Thyroid gland (tissue), 4 donors: Measurements from ENCODE around the gene HHIPL1. TPM values are rescaled to one million over a fixed set of nuclear protein-coding genes. Genes with fewer than 3 reads are reported as not detected.

ENCODE experiments used
- DNase-seq, 2 donors: peaks; one replicate each; pipeline ENCODE4 v3.0.0-alpha.2; 2019
- H3K27ac ChIP-seq, 3 donors: fragments of 200-600 bp; sonication (generic); 1 replicate in 2 of 3; 2 replicates in 1 of 3; pipeline ENCODE4 v1.5.1; 2016 to 2019; ENCODE audit warnings: mild to moderate bottlenecking in 1 of 3, moderate library complexity in 1 of 3
- H3K27me3 ChIP-seq: fragments of 200-600 bp; sonication (generic); one replicate; pipeline ENCODE4 v1.5.1; 2019
- H3K36me3 ChIP-seq, 2 donors: fragments of 200-600 bp; sonication (generic); one replicate each; pipeline ENCODE4 v1.5.1; 2016 to 2019
- H3K4me1 ChIP-seq, 2 donors: fragments of 200-600 bp; sonication (generic); one replicate each; pipeline ENCODE4 v1.5.1; 2017 to 2019
- H3K4me3 ChIP-seq, 3 donors: fragments of 200-600 bp; sonication (generic); replicated peaks in 1 of 3; 1 replicate in 2 of 3; 2 replicates in 1 of 3; pipeline ENCODE4 v1.5.1; 2016; ENCODE audit warnings: mild to moderate bottlenecking in 1 of 3
- H3K9me3 ChIP-seq: fragments of 200-600 bp; sonication (generic); one replicate; pipeline ENCODE4 v1.5.1; 2017
- POLR2A ChIP-seq, 2 donors: fragments of 450-650 bp; IDR thresholded peaks; one replicate each; pipeline ENCODE4 v1.6.1; 2017; ENCODE audit warnings: antibody characterized with exemption in 2 of 2, mild to moderate bottlenecking in 2 of 2, moderate library complexity in 1 of 2
- WGBS, 2 donors: methylation state at CpG; one replicate each; pipeline ENCODE4 v1.1.5; 2017; 5-methylcytosine and 5-hydroxymethylcytosine counted together
- intact Hi-C: fragments of 100-400 bp; cut with DNase I; formaldehyde crosslinking; loops from one replicate; pipeline ENCODE4 v1.15.1; 2023
- total RNA-seq, 4 donors: library from RNA; depleted of rRNA; stranded (reverse); fragments of >200 nt; gene quantifications; one replicate each; pipeline ENCODE4 v1.2.3, GENCODE V29; 2016
- TF ChIP-seq, protein P1 (sequence below), 6 experiments: fragments of 200-600 bp in 3 of 6; fragments of 450-650 bp in 3 of 6; sonication (generic) in 3 of 6; IDR thresholded peaks; one replicate each; pipeline ENCODE4 v1.5.1; 2016 to 2019; ENCODE audit warnings: antibody characterized with exemption in 6 of 6, mild to moderate bottlenecking in 2 of 6, inconsistent platforms in 1 of 6, moderate library complexity in 1 of 6

Gene HHIPL1
- total RNA-seq, 4 donors from 2014 or later = 0.98 to 2.7 (median 1.1) TPM

DNA sequence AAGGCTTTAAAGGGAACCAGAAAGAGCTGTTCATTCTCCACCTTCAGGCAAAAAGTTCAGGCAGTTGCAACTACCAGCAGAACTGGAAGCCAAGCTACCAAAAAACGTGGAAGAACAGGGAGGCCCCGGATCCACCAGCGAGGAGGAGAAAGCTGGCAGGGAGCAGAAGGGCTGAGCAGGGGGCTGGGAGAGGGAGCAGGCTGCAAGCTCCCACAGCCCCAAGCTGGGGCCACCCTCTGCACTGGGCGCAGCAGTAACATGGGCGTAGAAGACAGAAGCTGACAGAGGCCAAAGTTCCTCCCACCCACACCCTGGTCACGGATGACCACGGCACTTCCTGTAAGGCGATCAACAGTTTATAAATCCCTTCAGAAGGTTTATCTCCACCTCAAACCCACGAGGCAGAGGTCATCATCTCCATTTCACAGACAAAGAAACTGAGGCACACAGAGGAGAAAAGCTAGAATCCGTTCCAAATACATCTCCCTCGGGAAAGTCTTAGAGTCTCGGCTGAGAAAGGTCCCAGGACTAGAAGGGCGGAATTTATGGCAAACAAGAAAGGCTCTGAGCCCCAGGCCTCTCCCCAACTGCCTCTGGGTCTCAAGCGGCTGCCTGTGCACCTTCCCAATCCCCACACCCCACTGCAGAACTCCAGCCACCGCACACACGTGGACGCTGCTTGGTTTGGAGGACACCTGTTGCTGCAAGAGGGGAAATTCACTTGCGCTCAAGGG, 42.7 kb upstream of the HHIPL1 start:
- H3K36me3 ChIP-seq = no peaks in the 10 kb centered on the region
- H3K9me3 ChIP-seq = no peaks in the 10 kb centered on the region
- H3K27ac ChIP-seq = peak overlapping the region; percentile 77 to 88 (median 87)
- peaks cover 24 to 48% of the 10 kb centered on the region in 2 donors for H3K4me1 ChIP-seq
- no peak for TF ChIP-seq POLR2A (IDR thresholded peaks at IDR 0.05)
- TF ChIP-seq, protein P1, sequence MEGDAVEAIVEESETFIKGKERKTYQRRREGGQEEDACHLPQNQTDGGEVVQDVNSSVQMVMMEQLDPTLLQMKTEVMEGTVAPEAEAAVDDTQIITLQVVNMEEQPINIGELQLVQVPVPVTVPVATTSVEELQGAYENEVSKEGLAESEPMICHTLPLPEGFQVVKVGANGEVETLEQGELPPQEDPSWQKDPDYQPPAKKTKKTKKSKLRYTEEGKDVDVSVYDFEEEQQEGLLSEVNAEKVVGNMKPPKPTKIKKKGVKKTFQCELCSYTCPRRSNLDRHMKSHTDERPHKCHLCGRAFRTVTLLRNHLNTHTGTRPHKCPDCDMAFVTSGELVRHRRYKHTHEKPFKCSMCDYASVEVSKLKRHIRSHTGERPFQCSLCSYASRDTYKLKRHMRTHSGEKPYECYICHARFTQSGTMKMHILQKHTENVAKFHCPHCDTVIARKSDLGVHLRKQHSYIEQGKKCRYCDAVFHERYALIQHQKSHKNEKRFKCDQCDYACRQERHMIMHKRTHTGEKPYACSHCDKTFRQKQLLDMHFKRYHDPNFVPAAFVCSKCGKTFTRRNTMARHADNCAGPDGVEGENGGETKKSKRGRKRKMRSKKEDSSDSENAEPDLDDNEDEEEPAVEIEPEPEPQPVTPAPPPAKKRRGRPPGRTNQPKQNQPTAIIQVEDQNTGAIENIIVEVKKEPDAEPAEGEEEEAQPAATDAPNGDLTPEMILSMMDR (IDR thresholded peaks at IDR 0.05) = peak in 1 of 6 experiments; percentile 6
- DNase-seq = peak; percentile 66 to 78
- peak overlapping the region in 2 of 3 donors; percentile 6 to 45 for H3K4me3 ChIP-seq
- WGBS, 2 donors = 21 to 31% methylated on average over 13 to 18 of the region's 18 CpGs
- intact Hi-C loops = loop anchor here (10.0 kb wide), 1 partner anchor 83 kb away; the partner anchor contains the start of gene CYP46A1
- no peaks in the 10 kb centered on the region for H3K27me3 ChIP-seq

DNA sequence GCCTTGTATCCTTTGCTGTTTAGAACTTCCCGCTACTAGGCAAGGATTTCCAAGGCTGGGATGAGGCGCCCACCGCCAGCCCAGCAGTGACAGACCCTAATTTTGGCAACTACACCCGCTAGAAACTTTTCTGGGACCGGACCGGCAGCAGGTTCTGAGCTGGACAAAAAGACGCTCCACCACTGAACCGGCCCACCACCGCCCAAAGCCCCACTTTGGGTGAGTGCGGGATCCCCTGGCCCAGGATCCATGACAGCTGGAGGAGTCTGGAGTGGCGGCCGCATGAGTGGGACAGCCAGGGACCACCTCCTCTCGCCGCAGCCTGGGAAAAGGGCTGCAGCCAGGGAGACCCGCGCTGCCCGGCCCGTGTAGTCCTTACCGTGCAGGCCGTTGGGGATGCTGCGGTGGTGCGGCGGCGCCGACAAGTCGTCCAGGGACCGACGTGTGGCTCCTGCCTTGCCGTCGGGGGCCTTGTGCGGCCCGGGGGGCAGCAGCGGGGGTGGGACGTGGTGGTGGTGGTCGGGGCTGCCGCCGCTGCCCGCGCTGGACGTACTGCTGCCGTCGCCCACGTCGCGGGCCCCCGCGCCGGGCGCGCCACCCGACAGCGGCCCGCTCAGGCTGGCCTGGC, 42.0 kb upstream of the HHIPL1 start:
- Histone ChIP-seq H3K9me3 (no peaks in the 10 kb centered on the region), H3K4me1 (peaks cover 24 to 48% of the 10 kb centered on the region in 2 donors), H3K27me3 (no peaks in the 10 kb centered on the region), H3K27ac (peak overlapping the region; percentile 45 to 88 (median 77)), H3K36me3 (no peaks in the 10 kb centered on the region), H3K4me3 (peak overlapping the region; percentile 4 to 45 (median 6))
- intact Hi-C loops = loop anchor here (10.0 kb wide), 1 partner anchor 82 kb away; the partner anchor contains the start of gene CYP46A1
- 36% methylated on average over 16 of the region's 53 CpGs; no CpG with 5 or more reads in 1 of the 2 donors for WGBS, 2 donors
- TF ChIP-seq POLR2A (IDR thresholded peaks at IDR 0.05) = no peak
- TF ChIP-seq, protein P1 (IDR thresholded peaks at IDR 0.05) = no peak
- DNase-seq = peak in 1 of 2 donors; percentile 19

DNA sequence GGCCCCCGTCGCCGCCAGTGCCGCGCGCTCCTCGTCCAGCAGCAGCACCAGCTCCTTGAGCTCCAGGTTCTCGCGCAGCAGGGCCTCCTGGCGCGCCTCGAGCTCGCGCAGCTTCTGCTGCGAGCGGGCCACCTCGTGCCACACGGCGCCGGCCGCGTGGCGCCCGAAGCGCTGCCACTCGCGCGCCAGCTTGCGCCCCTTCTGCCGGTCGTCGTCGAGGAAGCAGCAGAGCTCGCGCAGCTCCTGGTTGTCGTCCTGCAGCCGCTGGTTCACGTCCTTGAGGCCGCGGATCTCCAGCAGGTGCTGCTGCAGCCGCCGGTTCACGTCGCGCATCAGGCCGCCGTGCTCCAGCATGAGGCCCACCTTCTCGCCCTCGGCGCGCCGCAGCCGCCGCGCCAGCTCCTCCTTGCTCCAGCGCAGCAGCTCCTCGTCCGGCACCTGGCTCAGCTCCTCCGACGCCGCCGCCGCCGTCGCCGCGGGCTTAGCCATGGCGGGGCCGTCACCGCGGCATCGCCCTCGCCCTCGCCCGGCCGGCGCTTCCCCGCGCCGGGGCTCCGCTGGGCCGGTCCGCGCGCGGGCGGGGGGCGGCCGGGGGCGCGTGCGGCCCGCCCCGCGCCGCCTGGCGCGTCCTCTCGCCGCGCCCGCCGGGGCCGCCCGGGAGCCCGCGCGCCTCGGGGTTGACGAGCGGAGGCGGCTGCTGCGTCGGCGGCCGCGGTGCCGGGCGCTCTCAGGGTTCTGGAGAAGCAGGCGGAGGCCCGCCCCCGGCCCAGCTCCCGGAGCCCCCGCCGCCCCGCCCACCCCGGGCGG, 41.3 kb upstream of the HHIPL1 start, which contains the start of gene CCDC85C:
CCDC85C (minus strand) TSS at position 737 of the 807 bp plus-strand sequence; CDS start at position 489, 248 bp downstream.
- Histone ChIP-seq H3K27me3 (no peaks in the 10 kb centered on the region), H3K4me1 (peaks cover 24 to 47% of the 10 kb centered on the region in 2 donors), H3K27ac (peak within 1 kb of the TSS; percentile 64 to 87 (median 77)), H3K4me3 (peak within 1 kb of the TSS; percentile 25 to 69 (median 52)), H3K9me3 (no peaks in the 10 kb centered on the region), H3K36me3 (no peaks in the 10 kb centered on the region)
- DNase-seq = peak; percentile 43 to 48
- TF ChIP-seq, protein P1 (IDR thresholded peaks at IDR 0.05) = no peak
- TF ChIP-seq POLR2A (IDR thresholded peaks at IDR 0.05) = peak in 1 of 2 donors; percentile 62
- intact Hi-C loops = loop anchor here (10.0 kb wide), 1 partner anchor 81 kb away; the partner anchor contains the start of gene CYP46A1
- WGBS, 2 donors = no CpG with 5 or more reads among the region's 128 CpGs

DNA sequence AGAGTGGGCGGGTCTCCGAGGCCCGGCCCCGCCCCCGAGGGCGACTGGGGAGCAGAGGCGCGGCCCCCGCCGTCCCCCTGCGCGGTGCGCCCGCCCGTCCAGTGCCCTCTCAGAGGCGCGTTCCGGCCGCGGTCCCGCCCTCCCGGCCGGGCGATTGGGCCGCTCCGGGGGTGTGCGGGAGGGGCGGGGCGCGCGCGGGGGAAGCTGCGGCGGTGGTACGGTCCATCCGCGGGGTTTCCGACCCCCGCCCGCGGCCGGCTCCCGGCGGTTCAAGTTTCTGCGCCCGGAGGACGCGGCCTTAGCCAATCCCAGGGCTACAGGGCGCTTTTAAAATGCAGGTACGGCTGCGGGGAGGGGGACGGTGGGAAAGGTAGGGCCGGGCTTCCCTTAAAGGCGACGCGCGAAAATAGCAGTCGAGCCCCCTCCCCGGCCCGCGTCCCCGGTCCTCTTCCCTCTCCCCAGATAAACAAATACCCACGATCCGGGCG, 40.6 kb upstream of the HHIPL1 start:
- H3K27ac ChIP-seq = peak overlapping the region; percentile 64 to 87 (median 71)
- no peaks in the 10 kb centered on the region for H3K27me3 ChIP-seq
- peak; percentile 95 to 96 for DNase-seq
- H3K4me3 ChIP-seq = peak overlapping the region; percentile 25 to 69 (median 52)
- intact Hi-C loops = loop anchor here (10.0 kb wide), 1 partner anchor 80 kb away; the partner anchor contains the start of gene CYP46A1
- H3K4me1 ChIP-seq = peaks cover 20 to 40% of the 10 kb centered on the region in 2 donors
- TF ChIP-seq POLR2A (IDR thresholded peaks at IDR 0.05) = peak in 1 of 2 donors; percentile 27
- TF ChIP-seq, protein P1 (IDR thresholded peaks at IDR 0.05) = no peak
- 0% methylated on average over 1 to 11 of the region's 65 CpGs for WGBS, 2 donors
- no peaks in the 10 kb centered on the region for H3K9me3 ChIP-seq
- no peaks in the 10 kb centered on the region for H3K36me3 ChIP-seq
